Muscle layer of duodenum (tissue), 2 donors: Measurements from ENCODE around the gene GRIFIN.

Source experiments
- H3K27ac ChIP-seq: one replicate; pipeline ENCODE4 v1.7.0; 2013; ENCODE audit warnings: mild to moderate bottlenecking, low read length
- H3K27me3 ChIP-seq: one replicate; pipeline ENCODE4 v1.7.0; 2013; ENCODE audit warnings: low read depth, mild to moderate bottlenecking, control low read depth, low read length
- H3K36me3 ChIP-seq, 2 donors: one replicate each; pipeline ENCODE4 v1.7.0; 2013; ENCODE audit warnings: low read length in 2 of 2, control low read depth in 1 of 2, mild to moderate bottlenecking in 1 of 2; ENCODE audit not compliant: insufficient read depth in 2 of 2, control insufficient read depth in 1 of 2
- H3K4me1 ChIP-seq, 2 donors: one replicate each; pipeline ENCODE4 v1.7.0; 2013; ENCODE audit warnings: low read length in 2 of 2, mild to moderate bottlenecking in 2 of 2, control low read depth in 1 of 2, moderate library complexity in 1 of 2; ENCODE audit not compliant: insufficient read depth in 2 of 2, control insufficient read depth in 1 of 2
- H3K4me3 ChIP-seq, 2 donors: one replicate each; pipeline ENCODE4 v1.7.0; 2013; ENCODE audit warnings: low read length in 2 of 2, low read depth in 1 of 2, mild to moderate bottlenecking in 1 of 2
- H3K9me3 ChIP-seq, 2 donors: one replicate each; pipeline ENCODE4 v1.7.0; 2013; ENCODE audit warnings: low read length in 2 of 2, control low read depth in 1 of 2, mild to moderate bottlenecking in 1 of 2; ENCODE audit not compliant: control insufficient read depth in 1 of 2
- donor health status: healthy.

GRIFIN gene

GRCh38 chr7:2476298-2476697 is at the start of gene GRIFIN:
GRIFIN (minus strand) TSS chr7:2476398; CDS start chr7:2476383, 15 bp downstream.
- H3K36me3 ChIP-seq, result no peaks in the 10 kb centered on the region
- no peak within 1 kb of the TSS for H3K27ac ChIP-seq
- H3K27me3 ChIP-seq, result no peaks in the 10 kb centered on the region
- no peaks in the 10 kb centered on the region for H3K9me3 ChIP-seq
- H3K4me1 ChIP-seq, result peaks cover 0 to 24% of the 10 kb centered on the region in 2 donors
- no peak within 1 kb of the TSS for H3K4me3 ChIP-seq

DNA sequence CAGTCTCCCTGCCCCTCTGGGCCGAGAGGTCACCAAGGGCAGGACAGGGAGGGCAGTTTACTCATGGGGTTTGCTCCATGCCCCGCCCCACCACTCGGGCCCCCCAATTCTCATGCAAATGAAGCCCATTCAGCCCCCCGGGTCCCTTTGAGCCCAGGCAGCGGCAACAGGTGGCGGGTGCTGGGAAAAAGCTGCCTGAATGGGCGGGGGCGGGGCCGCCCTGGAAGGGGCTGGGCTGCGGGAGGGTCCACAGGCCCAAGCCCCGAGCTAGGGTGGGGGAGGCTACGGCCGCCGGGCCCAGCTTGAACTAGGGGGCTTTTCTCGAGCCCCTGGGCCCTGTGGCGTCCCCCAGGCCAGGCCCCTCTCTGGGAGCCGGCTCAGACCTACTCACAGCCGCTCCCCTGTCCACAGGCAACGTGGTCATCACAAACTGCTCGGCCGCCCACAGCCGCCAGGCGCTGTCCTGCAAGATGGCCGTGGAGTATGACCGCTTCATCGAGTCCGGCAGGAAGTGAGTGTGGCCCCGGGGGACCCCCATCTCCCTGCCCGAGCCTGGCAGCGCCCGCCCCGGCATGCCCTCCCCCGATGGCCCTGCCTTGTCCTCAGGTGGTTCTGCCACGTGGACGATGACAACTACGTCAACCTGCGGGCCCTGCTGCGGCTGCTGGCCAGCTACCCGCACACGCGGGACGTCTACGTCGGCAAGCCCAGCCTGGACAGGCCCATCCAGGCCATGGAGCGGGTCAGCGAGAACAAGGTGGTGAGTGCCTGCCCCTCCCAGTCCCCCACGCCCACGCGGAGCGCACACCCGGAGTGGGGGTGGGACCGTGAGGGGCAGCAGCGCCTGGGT is 48.8 kb upstream of the GRIFIN start:
- no peaks in the 10 kb centered on the region for H3K27me3 ChIP-seq
- H3K4me1 ChIP-seq, result peaks cover 14 to 65% of the 10 kb centered on the region in 2 donors
- no peak overlapping the region for H3K4me3 ChIP-seq
- no peaks in the 10 kb centered on the region for H3K36me3 ChIP-seq
- no peaks in the 10 kb centered on the region for H3K9me3 ChIP-seq
- no peak overlapping the region for H3K27ac ChIP-seq

GRCh38 chr7:2523941-2524807 is 48.0 kb upstream of the GRIFIN start:
- H3K27me3 ChIP-seq, result no peaks in the 10 kb centered on the region
- H3K36me3 ChIP-seq, result no peaks in the 10 kb centered on the region
- peak overlapping the region; percentile 39 to 55 for H3K4me3 ChIP-seq
- H3K9me3 ChIP-seq, result no peaks in the 10 kb centered on the region
- H3K27ac ChIP-seq, result peak overlapping the region; percentile 56
- H3K4me1 ChIP-seq, result peaks cover 14 to 64% of the 10 kb centered on the region in 2 donors

DNA sequence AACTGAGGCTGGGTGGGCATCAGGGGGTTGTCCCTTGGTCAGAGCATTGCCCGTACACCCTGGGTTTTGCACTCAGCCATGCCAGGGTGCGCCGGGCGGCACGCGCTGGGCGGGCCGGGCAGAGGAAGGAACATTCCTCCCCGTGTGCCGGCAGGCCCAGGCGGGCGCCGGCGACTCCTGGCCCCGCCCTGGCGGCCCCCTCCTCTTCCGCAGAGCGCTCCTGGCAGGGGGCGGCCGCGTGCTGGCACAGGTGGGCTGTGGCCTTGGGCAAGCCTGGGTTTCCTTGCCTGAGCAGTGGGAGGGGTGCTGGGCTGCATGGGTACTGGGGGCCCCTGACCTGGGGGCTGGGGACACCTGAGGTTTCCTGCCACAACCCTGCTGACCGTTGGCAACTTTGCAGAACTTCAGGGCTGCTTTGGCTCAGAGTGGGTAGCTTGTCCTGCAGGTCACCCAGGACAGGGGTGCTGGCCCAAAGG is 47.3 kb upstream of the GRIFIN start:
- H3K36me3 ChIP-seq, result no peaks in the 10 kb centered on the region
- peak overlapping the region; percentile 56 for H3K27ac ChIP-seq
- H3K4me1 ChIP-seq, result peaks cover 13 to 68% of the 10 kb centered on the region in 2 donors
- H3K27me3 ChIP-seq, result no peaks in the 10 kb centered on the region
- no peaks in the 10 kb centered on the region for H3K9me3 ChIP-seq
- H3K4me3 ChIP-seq, result peak overlapping the region; percentile 39 to 55

- H3K36me3 ChIP-seq, result no peaks in the 10 kb centered on the region
Measured at GRCh38 chr7:2522780-2523433, 46.7 kb upstream of the GRIFIN start.

GRCh38 chr7:2521952-2522591 is 45.9 kb upstream of the GRIFIN start:
- Histone ChIP-seq H3K36me3 (no peaks in the 10 kb centered on the region), H3K4me3 (peak overlapping the region; percentile 55 to 59), H3K27me3 (no peaks in the 10 kb centered on the region), H3K4me1 (peaks cover 9 to 70% of the 10 kb centered on the region in 2 donors), H3K9me3 (no peaks in the 10 kb centered on the region), H3K27ac (no peak overlapping the region)

More at GRCh38 chr7:2522780-2523433, 46.7 kb upstream of the GRIFIN start:
- H3K4me3 ChIP-seq, result peak overlapping the region; percentile 26 to 55
- peaks cover 9 to 74% of the 10 kb centered on the region in 2 donors for H3K4me1 ChIP-seq
- H3K27me3 ChIP-seq, result no peaks in the 10 kb centered on the region
- H3K27ac ChIP-seq, result peak overlapping the region; percentile 51
- H3K9me3 ChIP-seq, result no peaks in the 10 kb centered on the region

GRCh38 chr7:2521341-2521745 is 45.1 kb upstream of the GRIFIN start:
- peaks cover 9 to 70% of the 10 kb centered on the region in 2 donors for H3K4me1 ChIP-seq
- H3K27me3 ChIP-seq, result no peaks in the 10 kb centered on the region
- H3K9me3 ChIP-seq, result no peaks in the 10 kb centered on the region
- H3K36me3 ChIP-seq, result no peaks in the 10 kb centered on the region
- H3K4me3 ChIP-seq, result peak overlapping the region; percentile 55 to 59
- H3K27ac ChIP-seq, result no peak overlapping the region

GRCh38 chr7:2520761-2521290 is 44.6 kb upstream of the GRIFIN start:
- no peaks in the 10 kb centered on the region for H3K9me3 ChIP-seq
- H3K4me3 ChIP-seq, result peak overlapping the region; percentile 55 to 64
- H3K27ac ChIP-seq, result peak overlapping the region; percentile 43
- no peaks in the 10 kb centered on the region for H3K36me3 ChIP-seq
- no peaks in the 10 kb centered on the region for H3K27me3 ChIP-seq
- H3K4me1 ChIP-seq, result peaks cover 9 to 66% of the 10 kb centered on the region in 2 donors

GRCh38 chr7:2520131-2520760 is 44.0 kb upstream of the GRIFIN start:
- peak overlapping the region; percentile 43 for H3K27ac ChIP-seq
- H3K4me1 ChIP-seq, result peaks cover 9 to 62% of the 10 kb centered on the region in 2 donors

More at GRCh38 chr7:2520131-2520760, 44.0 kb upstream of the GRIFIN start:
- no peaks in the 10 kb centered on the region for H3K36me3 ChIP-seq
- H3K9me3 ChIP-seq, result no peaks in the 10 kb centered on the region
- H3K27me3 ChIP-seq, result no peaks in the 10 kb centered on the region
- H3K4me3 ChIP-seq, result peak overlapping the region; percentile 55 to 64
